K562 (cell line): ENCODE measurements around the gene PATJ. TPM values are rescaled to one million over a fixed set of nuclear protein-coding genes. Genes with fewer than 3 reads are reported as not detected.

Experiments used
- CBX3 ChIP-seq, 2 experiments: IDR thresholded peaks; 1 replicate in 1 of 2; 2 replicates in 1 of 2; pipeline ENCODE4 v1.6.1; 2012; ENCODE audit warnings: inconsistent platforms in 2 of 2, low read length in 2 of 2, borderline replicate concordance in 1 of 2, control low read depth in 1 of 2
- L3MBTL2 ChIP-seq: fragments of 450-650 bp; IDR thresholded peaks from 2 replicates; pipeline ENCODE4 v1.6.1; 2016; ENCODE audit warnings: mild to moderate bottlenecking, moderate library complexity
- PBX2 ChIP-seq, 2 experiments: IDR thresholded peaks in 1 of 2; conservative IDR thresholded peaks in 1 of 2; 2 replicates each; pipeline ENCODE4 v1.6.1; 2016; ENCODE audit warnings: low read depth in 2 of 2, mild to moderate bottlenecking in 1 of 2, missing compliant biosample characterization in 1 of 2, missing genetic modification characterization in 1 of 2, moderate library complexity in 1 of 2
- POLR3G ChIP-seq: IDR thresholded peaks from 2 replicates; pipeline ENCODE4 v1.6.1; 2011; ENCODE audit not compliant: insufficient read length, insufficient replicate concordance; ENCODE audit errors: extremely low read depth
- RHOXF2B ChIP-seq: fragments of 250-450 bp; sonication (Bioruptor Pico); conservative IDR thresholded peaks from 2 replicates; pipeline ENCODE4 v1.5.1; 2021
- TRIM24 ChIP-seq, 2 experiments: fragments of 450-650 bp; IDR thresholded peaks; 2 replicates each; pipeline ENCODE4 v1.6.1; 2016
- VEZF1 ChIP-seq: fragments of 200-800 bp; sonication (Bioruptor generic); IDR thresholded peaks from 2 replicates; pipeline ENCODE4 v1.6.1; 2017; ENCODE audit warnings: missing genetic modification characterization, missing compliant biosample characterization
- ZNF140 ChIP-seq: fragments of 250-450 bp; sonication (Bioruptor Pico); IDR thresholded peaks from 2 replicates; pipeline ENCODE4 v1.8.0; 2021; ENCODE audit warnings: moderate library complexity, mild to moderate bottlenecking, inconsistent platforms
- ZNF23 ChIP-seq: fragments of 250-450 bp; sonication (Bioruptor Pico); IDR thresholded peaks from 2 replicates; pipeline ENCODE4 v1.4.0; 2020; ENCODE audit warnings: mild to moderate bottlenecking
- ZNF407 ChIP-seq: fragments of 450-650 bp; IDR thresholded peaks from 2 replicates; pipeline ENCODE4 v1.6.1; 2016; ENCODE audit warnings: low read depth
- ZNF699 ChIP-seq: fragments of 250-450 bp; sonication (Bioruptor Pico); IDR thresholded peaks from 2 replicates; pipeline ENCODE4 v1.8.0; 2021; ENCODE audit warnings: mild to moderate bottlenecking, moderate library complexity; ENCODE audit not compliant: insufficient replicate concordance
- polyA plus RNA-seq, 8 experiments: library from polyadenylated mRNA; depleted of rRNA in 4 of 8; stranded (reverse) in 5 of 8; unstranded in 3 of 8; fragments of >200 nt; fragmentation: Nextera tagmentation in 2 of 8; fragmentation: Illumina TruSeq in 1 of 8; extraction: Ambion mirVana in 2 of 8; extraction: Trizol in 1 of 8; gene quantifications; 2 replicates each; pipeline versions ENCODE4 v1.2.1 to v1.2.3, GENCODE V29; 2011 to 2014; ENCODE audit warnings: inconsistent platforms in 1 of 8, missing spikeins in 1 of 8
- total RNA-seq, 7 experiments: library from RNA; depleted of rRNA in 6 of 7; stranded (reverse); fragments of >200 nt in 6 of 7; fragmentation: Illumina TruSeq in 2 of 7; extraction: Trizol in 2 of 7; gene quantifications; 2 replicates each; pipeline versions ENCODE4 v1.2.1 to v1.2.3, GENCODE V29; 2011 to 2021; ENCODE audit warnings: low replicate concordance in 1 of 7

The PATJ gene
- total and polyA plus RNA-seq, 9 of the 15 experiments (the other 6 are each of a cell fraction or from before 2014, with no cell fraction given): 0.22 TPM; not detected in 8

- peak; percentile 35; the same call in 1 of the 2 replicates for TF ChIP-seq VEZF1 (CRISPR knock-in tag)
- no peak for TF ChIP-seq ZNF23 (CRISPR knock-in tag)
- TF ChIP-seq TRIM24 (IDR thresholded peaks at IDR 0.05): peak; percentile 26 to 66; a peak in 1 of 4 replicates
- TF ChIP-seq ZNF140: no peak
- no peak for TF ChIP-seq PBX2 (CRISPR knock-in tag; IDR thresholded peaks at IDR 0.05; ENCODE audit: low read depth)
- peak; percentile 84 for TF ChIP-seq PBX2 (tag; conservative IDR thresholded peaks at IDR 0.05; ENCODE audit: low read depth)
- TF ChIP-seq RHOXF2B (CRISPR knock-in tag): no peak
- peak in 1 of 2 experiments; percentile 60; a peak in 1 of 3 replicates for TF ChIP-seq CBX3 (IDR thresholded peaks at IDR 0.05; ENCODE audit: borderline replicate concordance in 1 of 2, low read length in 2 of 2)
- no peak for TF ChIP-seq L3MBTL2
- TF ChIP-seq ZNF699 (CRISPR knock-in tag): no peak
- no peak for TF ChIP-seq POLR3G
- no peak for TF ChIP-seq ZNF407
Measured at GRCh38 chr1:61708953-61709907, 33.0 kb upstream of the PATJ start (continued).
